ENCODE results near the gene PTPRB. TPM values are rescaled to one million over a fixed set of nuclear protein-coding genes. Genes with fewer than 3 reads are reported as not detected.

Gene PTPRB
- total RNA-seq, 2 donors from 2014 or later = 33.5 to 50.4 TPM

DNA sequence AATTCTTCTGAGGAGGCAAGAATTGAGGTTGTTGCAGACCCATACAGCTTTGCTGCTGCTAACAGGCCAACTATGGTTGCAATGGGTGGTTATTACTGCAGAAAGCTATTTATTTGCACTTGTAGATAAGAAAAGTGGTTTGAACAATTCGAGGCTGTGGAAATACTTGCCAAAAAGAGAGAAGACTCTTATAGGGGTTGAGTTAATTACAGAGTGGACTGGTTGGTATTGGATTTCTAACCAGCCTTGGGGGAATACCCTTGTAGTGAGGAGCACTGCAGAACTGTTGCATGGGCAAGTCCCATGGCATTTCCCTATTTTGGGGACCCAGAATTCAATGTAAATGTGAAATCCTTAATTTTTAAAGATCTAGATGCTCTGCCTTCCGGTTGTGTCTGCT is 150.6 kb downstream of the PTPRB start:
- ATAC-seq (no peak), DNase-seq (no peak)
- intact Hi-C loops (cut with DNase I) = no loop called here

DNA sequence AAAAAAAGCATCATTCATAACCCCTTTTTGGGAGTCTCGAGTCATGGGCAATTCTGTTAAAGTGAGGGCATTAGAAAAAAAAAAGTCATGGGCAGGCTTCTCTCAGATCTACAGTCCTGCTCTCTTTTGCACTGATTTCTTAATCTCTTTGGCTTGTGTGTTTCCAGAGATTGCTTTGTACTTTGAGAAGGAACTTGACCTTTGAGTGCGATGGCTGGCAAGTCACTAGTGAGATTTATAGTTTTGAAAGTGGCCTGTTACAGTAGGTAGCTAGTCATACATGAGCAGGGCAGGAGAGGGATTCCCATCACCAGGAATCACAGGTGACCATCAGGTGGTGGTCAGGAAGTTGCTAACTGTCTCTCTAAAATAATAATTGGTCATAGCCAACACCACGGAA is 151.5 kb downstream of the PTPRB start:
- ATAC-seq = no peak
- intact Hi-C loops (cut with DNase I) = no loop called here
- DNase-seq = no peak

DNA sequence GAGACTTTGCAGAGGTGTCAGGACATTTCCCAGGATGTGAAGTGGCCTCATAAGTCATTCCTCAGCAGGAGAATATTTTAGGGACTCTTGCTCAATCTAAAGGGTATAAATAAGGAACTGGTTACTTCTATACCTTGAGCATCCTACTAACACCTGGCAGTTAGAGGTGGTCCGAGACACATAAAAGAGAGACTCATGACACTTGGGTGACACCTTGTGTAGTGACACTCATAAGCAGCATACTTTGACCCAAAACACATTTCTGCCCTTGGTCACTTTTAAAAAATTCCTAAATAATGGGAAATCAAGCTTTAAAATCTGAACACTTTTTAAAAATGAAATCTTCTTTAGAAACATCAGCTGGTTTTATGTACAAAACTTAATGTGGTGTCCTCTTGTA is 152.8 kb downstream of the PTPRB start:
- intact Hi-C loops (cut with DNase I) = no loop called here
- no peak for ATAC-seq

DNA sequence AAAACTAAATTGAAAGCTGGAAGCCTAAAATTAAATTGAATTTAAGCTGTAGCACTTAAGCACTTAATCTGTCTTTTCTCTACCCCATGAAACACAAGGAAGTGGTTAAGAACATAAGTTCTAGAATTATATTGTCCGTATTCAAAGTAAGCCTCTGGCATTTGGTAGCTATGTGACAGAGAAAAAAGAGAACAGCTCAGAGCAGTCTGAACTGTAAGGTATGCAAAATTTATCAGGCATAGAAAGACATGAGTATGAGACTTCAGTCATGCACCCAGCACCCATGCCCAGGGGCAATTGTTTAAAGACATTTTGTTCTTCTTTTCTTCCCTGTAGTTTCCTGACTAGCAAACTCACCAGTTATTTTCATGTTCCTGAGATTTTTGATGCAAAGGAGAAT is 154.5 kb downstream of the PTPRB start:
- ATAC-seq (no peak), DNase-seq (no peak)
- intact Hi-C loops (cut with DNase I) = no loop called here

More for the DNA sequence above, 152.8 kb downstream of the PTPRB start:
- DNase-seq = no peak

DNA sequence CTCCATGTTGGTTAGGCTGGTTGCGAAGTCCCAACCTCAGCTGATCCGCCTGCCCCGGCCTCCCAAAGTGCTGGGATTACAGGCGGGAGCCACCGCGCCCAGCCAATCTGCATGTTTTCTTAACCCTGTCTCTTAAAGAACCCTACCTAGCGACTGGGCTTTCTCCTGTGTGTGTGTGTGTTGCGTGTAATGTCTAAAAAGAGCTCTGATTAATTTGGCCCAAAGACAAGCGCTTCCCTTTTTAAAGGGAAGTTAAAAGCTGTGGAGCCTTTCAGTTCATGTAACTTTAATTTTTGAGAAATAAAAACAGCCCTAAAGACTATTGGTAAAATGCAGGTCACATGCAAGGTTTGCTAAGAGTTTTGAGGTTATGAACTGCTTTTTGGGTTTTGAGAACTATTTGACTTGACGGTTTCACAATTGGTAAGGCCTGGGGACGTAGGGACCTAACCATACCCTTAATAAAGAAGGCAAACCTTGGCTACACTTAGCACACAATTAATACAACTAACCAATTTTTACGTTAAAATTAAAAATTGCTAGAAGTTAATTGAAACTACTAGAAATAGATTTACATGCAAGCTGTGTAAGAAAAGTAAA is 167.9 kb downstream of the PTPRB start:
- intact Hi-C loops (cut with DNase I) = no loop called here
- DNase-seq (no peak), ATAC-seq (no peak)

DNA sequence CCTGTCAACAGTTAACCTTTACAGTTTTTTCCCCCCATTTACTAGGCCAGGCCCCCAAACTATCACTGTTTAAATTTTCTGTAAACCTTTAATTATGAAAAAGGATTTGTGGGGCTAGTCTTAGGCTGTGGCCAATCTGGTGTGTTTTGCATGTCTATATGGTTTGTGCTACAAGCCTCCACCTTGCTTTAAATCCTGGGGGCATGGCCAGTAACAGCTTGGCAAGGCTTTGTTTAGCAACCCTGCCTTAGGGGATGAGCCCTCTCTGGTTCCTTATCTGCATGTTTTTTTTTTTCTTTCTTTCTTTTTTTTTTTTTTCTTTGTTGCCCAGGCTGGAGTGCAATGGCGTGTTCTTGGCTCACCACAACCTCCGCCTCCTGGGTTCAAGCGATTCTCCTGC is 168.5 kb downstream of the PTPRB start:
- intact Hi-C loops (cut with DNase I) = no loop called here
- ATAC-seq (no peak), DNase-seq (no peak)

DNA sequence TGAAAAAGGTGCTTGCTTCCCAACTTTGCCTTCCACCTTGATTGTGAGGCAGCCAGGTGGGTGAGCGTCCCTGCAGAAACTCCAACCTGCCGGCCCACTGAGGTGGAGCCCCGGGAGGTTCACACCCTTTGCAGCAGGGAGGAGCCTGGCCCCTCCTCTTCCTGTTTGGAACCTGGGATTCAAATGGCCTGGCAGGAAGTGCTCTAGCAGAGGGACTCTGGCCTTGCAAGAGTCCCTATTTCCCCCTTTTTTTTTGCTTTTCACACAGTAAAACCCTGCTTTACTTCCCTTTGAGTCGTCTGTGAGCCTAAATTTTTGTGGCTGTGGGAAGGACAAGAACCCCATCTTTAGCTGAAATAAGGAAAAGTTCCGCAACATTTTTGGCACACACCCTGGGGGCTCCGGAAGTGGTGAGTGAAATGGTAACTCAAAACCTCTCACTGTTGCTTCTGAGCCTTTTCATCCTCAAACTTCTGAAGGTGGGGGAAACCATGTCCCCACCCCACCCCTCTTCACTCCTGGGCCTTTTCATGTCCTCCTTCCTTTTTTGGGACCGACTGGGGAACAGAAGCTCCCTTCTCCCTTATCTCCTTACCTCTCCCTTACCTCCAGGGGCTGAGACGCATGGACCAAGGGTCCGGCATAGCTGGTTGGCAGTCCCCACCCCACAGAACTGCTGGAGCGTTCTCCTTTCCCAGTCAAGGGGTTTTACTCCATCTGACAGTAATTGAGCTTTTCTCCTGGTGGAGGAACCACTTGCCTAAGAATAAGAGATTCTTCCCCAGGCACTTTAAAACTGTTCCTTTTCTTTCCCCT is 169.1 kb downstream of the PTPRB start:
- intact Hi-C loops (cut with DNase I) = no loop called here
- DNase-seq (no peak), ATAC-seq (no peak)

DNA sequence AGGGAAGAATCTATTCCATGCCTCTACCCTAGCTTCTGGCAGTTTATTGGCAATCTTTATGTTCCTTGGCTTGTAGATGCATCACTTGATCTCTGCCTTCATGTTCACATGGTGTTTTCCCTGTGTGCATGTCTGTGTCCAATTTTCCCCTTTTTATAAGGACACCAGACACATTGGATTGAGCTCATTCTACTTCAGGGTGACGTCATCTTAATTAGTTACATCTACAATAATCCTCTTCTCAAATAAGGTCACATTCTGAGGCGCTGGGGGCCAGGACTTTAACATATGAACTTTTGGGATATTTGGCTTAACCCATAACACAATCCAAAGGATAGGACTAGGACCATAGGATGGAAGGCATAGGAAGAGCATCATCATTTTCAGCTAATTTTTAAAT is 169.8 kb downstream of the PTPRB start:
- no peak for DNase-seq
- no peak for ATAC-seq

DNA sequence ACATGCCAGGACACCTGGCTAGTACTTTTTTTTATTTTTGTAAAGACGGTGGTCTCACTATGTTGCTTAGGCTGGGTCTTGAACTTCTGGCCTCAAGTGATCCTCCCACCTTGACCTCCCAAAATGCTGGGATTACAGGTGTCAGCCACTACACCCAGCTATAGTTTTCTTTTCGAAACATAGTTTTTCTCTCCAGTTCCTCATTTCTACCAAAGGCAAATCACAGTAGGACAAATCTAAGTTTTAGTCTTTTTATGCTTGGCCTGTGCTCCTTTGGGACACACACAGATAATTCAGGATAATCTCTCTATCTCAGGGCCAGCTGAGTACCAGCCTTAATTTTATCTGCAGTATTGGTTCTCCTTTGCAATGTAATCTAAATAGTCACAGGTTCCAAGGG is 170.5 kb downstream of the PTPRB start:
- intact Hi-C loops (cut with DNase I) = no loop called here
- ATAC-seq = no peak

More for the DNA sequence above, 169.8 kb downstream of the PTPRB start:
- intact Hi-C loops (cut with DNase I) = no loop called here

More for the DNA sequence above, 170.5 kb downstream of the PTPRB start:
- no peak for DNase-seq
